Adrenal gland (tissue), 12 donors: Measurements from ENCODE around the gene AMPH. TPM values are rescaled to one million over a fixed set of nuclear protein-coding genes. Genes with fewer than 3 reads are reported as not detected.

Experiments
- DNase-seq, 7 donors: peaks; one replicate each; pipeline ENCODE4 v3.0.0-alpha.2; 2019 to 2020
- H3K27ac ChIP-seq, 5 donors: fragments of 200-600 bp; sonication (generic) in 4 of 5; 1 replicate in 3 of 5; 2 replicates in 2 of 5; pipeline versions ENCODE4 v1.5.1 to v1.8.0; 2016 to 2020; ENCODE audit warnings: mild to moderate bottlenecking in 1 of 5
- H3K27me3 ChIP-seq: fragments of 200-600 bp; 2 replicates; pipeline ENCODE4 v1.8.0; 2021
- H3K36me3 ChIP-seq, 2 donors: fragments of 200-600 bp; replicated peaks in 1 of 2; 1 replicate in 1 of 2; 2 replicates in 1 of 2; pipeline versions ENCODE4 v1.5.1 to v1.8.0; 2018 to 2022
- H3K4me1 ChIP-seq, 2 donors: fragments of 200-600 bp; replicated peaks in 1 of 2; 1 replicate in 1 of 2; 2 replicates in 1 of 2; pipeline versions ENCODE4 v1.5.1 to v1.8.0; 2018 to 2021
- H3K4me3 ChIP-seq, 4 donors: fragments of 200-600 bp; sonication (generic) in 3 of 4; one replicate each; pipeline ENCODE4 v1.5.1; 2016 to 2018
- H3K9me3 ChIP-seq, 3 donors: fragments of 200-600 bp; sonication (generic) in 1 of 3; replicated peaks in 1 of 3; 1 replicate in 2 of 3; 2 replicates in 1 of 3; pipeline versions ENCODE4 v1.5.1 to v1.8.0; 2016 to 2021
- POLR2A ChIP-seq, 2 donors: fragments of 450-650 bp; IDR thresholded peaks; one replicate each; pipeline ENCODE4 v1.6.1; 2017; ENCODE audit warnings: antibody characterized with exemption in 2 of 2, mild to moderate bottlenecking in 2 of 2, moderate library complexity in 1 of 2
- WGBS, 4 donors: extraction: QIAGEN DNeasy Blood & Tissue Kit in 2 of 4; methylation state at CpG; one replicate each; pipeline versions ENCODE4 v1.1.5 to v1.1.7; 2013 to 2017; 5-methylcytosine and 5-hydroxymethylcytosine counted together
- intact Hi-C, 2 donors: fragments of 100-400 bp; cut with DNase I; formaldehyde crosslinking; loops; one replicate each; pipeline versions ENCODE4 v1.14.1 to v1.15.0; 2022 to 2023
- polyA plus RNA-seq, 3 donors: library from polyadenylated mRNA; stranded (reverse); fragments of 200-250 nt in 2 of 3; fragments of 350-450 nt in 1 of 3; fragmentation: Illumina TruSeq in 1 of 3; extraction: RNeasy Lipid Tissue Mini Kit (QIAGEN cat#74804) in 1 of 3; gene quantifications; one replicate each; pipeline ENCODE4 v1.2.3, GENCODE V29; 2013 to 2014
- total RNA-seq, 9 donors: library from RNA; depleted of rRNA in 4 of 9; stranded (reverse); fragments of >200 nt in 4 of 9; fragments of 120-200 nt in 1 of 9; fragmentation: NEBNext Ultra II Directional in 1 of 9; extraction: Animal tissue kit (Norgen Biotek cat#: 25700) in 1 of 9; gene quantifications; one replicate each; pipeline versions ENCODE4 v1.1.0 to v1.2.4, GENCODE V29; 2013 to 2023
- TF ChIP-seq, protein P1 (sequence below), 6 experiments: fragments of 450-650 bp in 4 of 6; fragments of 200-600 bp in 2 of 6; sonication (generic) in 1 of 6; IDR thresholded peaks; 1 replicate in 5 of 6; 2 replicates in 1 of 6; pipeline versions ENCODE4 v1.5.1 to v1.8.0; 2016 to 2021; ENCODE audit warnings: antibody characterized with exemption in 6 of 6, mild to moderate bottlenecking in 2 of 6, moderate library complexity in 1 of 6
- donor health status: healthy with polysubstance abuse.
- donor health status: Bipolar disorder and iron deficiency.
- donor health status: DM: yes; HTN: yes; CAD: no.
- donor health status: DM: no; HTN: no; CAD: no.
- donor health status: DM: no; HTN: no; CAD: no.
- donor health status: DM: yes; HTN: yes; CAD: no.

The AMPH gene
- total and polyA plus RNA-seq, 12 donors: 0.18 to 4.4 (median 1.1) TPM; not detected in 1

GRCh38 chr7:38504684-38505083 is 126.5 kb downstream of the AMPH start:
- Histone ChIP-seq H3K27ac (no peak overlapping the region), H3K4me3 (no peak overlapping the region), H3K27me3 (no peaks in the 10 kb centered on the region), H3K36me3 (no peaks in the 10 kb centered on the region), H3K9me3 (no peaks in the 10 kb centered on the region), H3K4me1 (no peaks in the 10 kb centered on the region)
- DNase-seq: no peak
- TF ChIP-seq, protein P1, sequence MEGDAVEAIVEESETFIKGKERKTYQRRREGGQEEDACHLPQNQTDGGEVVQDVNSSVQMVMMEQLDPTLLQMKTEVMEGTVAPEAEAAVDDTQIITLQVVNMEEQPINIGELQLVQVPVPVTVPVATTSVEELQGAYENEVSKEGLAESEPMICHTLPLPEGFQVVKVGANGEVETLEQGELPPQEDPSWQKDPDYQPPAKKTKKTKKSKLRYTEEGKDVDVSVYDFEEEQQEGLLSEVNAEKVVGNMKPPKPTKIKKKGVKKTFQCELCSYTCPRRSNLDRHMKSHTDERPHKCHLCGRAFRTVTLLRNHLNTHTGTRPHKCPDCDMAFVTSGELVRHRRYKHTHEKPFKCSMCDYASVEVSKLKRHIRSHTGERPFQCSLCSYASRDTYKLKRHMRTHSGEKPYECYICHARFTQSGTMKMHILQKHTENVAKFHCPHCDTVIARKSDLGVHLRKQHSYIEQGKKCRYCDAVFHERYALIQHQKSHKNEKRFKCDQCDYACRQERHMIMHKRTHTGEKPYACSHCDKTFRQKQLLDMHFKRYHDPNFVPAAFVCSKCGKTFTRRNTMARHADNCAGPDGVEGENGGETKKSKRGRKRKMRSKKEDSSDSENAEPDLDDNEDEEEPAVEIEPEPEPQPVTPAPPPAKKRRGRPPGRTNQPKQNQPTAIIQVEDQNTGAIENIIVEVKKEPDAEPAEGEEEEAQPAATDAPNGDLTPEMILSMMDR (IDR thresholded peaks at IDR 0.05): no peak
- TF ChIP-seq POLR2A (IDR thresholded peaks at IDR 0.05): no peak
- intact Hi-C loops: no loop called here
- 57 to 65% (median 63%) methylated on average over 2 of the region's 2 CpGs for WGBS, 4 donors

DNA sequence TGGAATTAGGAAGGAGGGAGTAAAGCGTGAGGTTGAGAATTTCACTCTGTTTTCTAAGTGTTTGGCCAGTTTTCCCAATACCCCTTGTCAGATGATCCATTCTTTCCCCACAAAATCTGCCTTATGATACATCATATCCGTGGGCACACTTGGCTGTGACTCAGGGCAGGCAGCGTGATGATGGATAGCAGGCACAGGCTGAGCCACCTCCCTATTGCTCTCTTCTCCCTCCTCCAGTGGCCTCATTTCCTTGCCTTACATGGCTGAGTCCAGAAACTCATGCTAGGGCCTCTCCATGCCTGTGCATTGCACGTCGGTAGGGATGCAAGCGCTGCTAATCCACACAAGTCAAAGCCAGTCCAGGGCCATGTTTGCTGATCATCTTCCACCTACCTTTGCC is 128.3 kb downstream of the AMPH start:
- no peak for DNase-seq
- H3K27me3 ChIP-seq: no peaks in the 10 kb centered on the region
- no peak overlapping the region for H3K4me3 ChIP-seq
- H3K27ac ChIP-seq: no peak overlapping the region
- intact Hi-C loops: no loop called here
- no peaks in the 10 kb centered on the region for H3K4me1 ChIP-seq
- no peaks in the 10 kb centered on the region for H3K36me3 ChIP-seq
- WGBS, 4 donors: 74 to 90% (median 84%) methylated on average over 5 to 6 of the region's 6 CpGs
- no peaks in the 10 kb centered on the region for H3K9me3 ChIP-seq
- TF ChIP-seq POLR2A (IDR thresholded peaks at IDR 0.05): no peak
- TF ChIP-seq, protein P1 (IDR thresholded peaks at IDR 0.05): no peak

DNA sequence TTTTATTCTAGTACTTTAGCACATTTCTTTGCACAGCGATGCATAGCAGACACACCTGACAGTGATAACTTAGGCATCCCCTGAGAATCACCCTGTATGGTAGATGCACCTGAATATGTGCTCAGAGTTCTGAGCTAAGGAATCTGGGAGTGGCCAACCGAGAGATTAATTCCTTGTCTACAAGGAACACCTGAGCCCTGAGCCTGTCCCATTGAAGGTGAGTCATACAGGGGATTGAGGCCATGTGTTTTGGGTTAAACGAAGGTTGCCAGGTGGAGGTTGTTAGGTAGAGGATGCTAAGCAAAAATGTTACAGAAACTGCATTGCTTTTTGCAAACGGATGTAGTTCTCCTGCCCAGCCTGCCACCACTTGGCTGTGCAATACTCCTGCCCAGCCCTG is 128.9 kb downstream of the AMPH start:
- no peaks in the 10 kb centered on the region for H3K9me3 ChIP-seq
- no peaks in the 10 kb centered on the region for H3K4me1 ChIP-seq
- 77 to 85% (median 77%) methylated on average over 4 of the region's 4 CpGs for WGBS, 4 donors
- TF ChIP-seq, protein P1 (IDR thresholded peaks at IDR 0.05): no peak
- no peak for TF ChIP-seq POLR2A (IDR thresholded peaks at IDR 0.05)
- no peaks in the 10 kb centered on the region for H3K36me3 ChIP-seq
- intact Hi-C loops: no loop called here
- no peak for DNase-seq
- H3K27ac ChIP-seq: no peak overlapping the region
- no peaks in the 10 kb centered on the region for H3K27me3 ChIP-seq
- H3K4me3 ChIP-seq: no peak overlapping the region

- no peaks in the 10 kb centered on the region for H3K4me1 ChIP-seq
- H3K27me3 ChIP-seq: no peaks in the 10 kb centered on the region
- H3K36me3 ChIP-seq: no peaks in the 10 kb centered on the region
- intact Hi-C loops: no loop called here
- no peak for DNase-seq
- H3K4me3 ChIP-seq: no peak overlapping the region
- no peaks in the 10 kb centered on the region for H3K9me3 ChIP-seq
- TF ChIP-seq, protein P1 (IDR thresholded peaks at IDR 0.05): no peak
- TF ChIP-seq POLR2A (IDR thresholded peaks at IDR 0.05): no peak
- no peak overlapping the region for H3K27ac ChIP-seq
- 69 to 79% (median 75%) methylated on average over 2 of the region's 2 CpGs for WGBS, 4 donors
Observed at GRCh38 chr7:38492010-38492409, 139.2 kb downstream of the AMPH start.
